MM.1S (cell line): Measurements from ENCODE around the gene RNF130.

Source experiments
- DNase-seq: peaks from one replicate; pipeline ENCODE4 v3.0.0-alpha.2; 2015
- H2AFZ ChIP-seq: fragments of 300-600 bp; sonication (generic); 2 replicates; pipeline ENCODE4 v1.6.0; 2016; ENCODE audit warnings: antibody characterized with exemption, low read length
- H3F3A ChIP-seq: fragments of 300-600 bp; sonication (generic); 2 replicates; pipeline ENCODE4 v1.6.1; 2016; ENCODE audit warnings: mild to moderate bottlenecking, antibody characterized with exemption, low read length, moderate library complexity, mixed read lengths; ENCODE audit not compliant: insufficient read depth
- H3K27ac ChIP-seq: fragments of 300-600 bp; sonication (generic); 2 replicates; pipeline ENCODE4 v1.5.1; 2016; ENCODE audit warnings: mild to moderate bottlenecking, low read length
- H3K27me3 ChIP-seq: fragments of 300-600 bp; sonication (generic); replicated peaks from 2 replicates; pipeline ENCODE4 v1.6.0; 2016; ENCODE audit warnings: low read length; ENCODE audit not compliant: insufficient read depth
- H3K36me3 ChIP-seq: fragments of 300-600 bp; sonication (generic); replicated peaks from 2 replicates; pipeline ENCODE4 v1.6.1; 2016; ENCODE audit warnings: mild to moderate bottlenecking, low read length, mixed read lengths; ENCODE audit not compliant: insufficient read depth
- H3K4me1 ChIP-seq: fragments of 300-600 bp; sonication (generic); 2 replicates; pipeline ENCODE4 v1.6.1; 2016; ENCODE audit warnings: low read length, mixed read lengths
- H3K4me2 ChIP-seq: fragments of 300-600 bp; sonication (generic); 2 replicates; pipeline ENCODE4 v1.6.0; 2016; ENCODE audit warnings: low read depth, low read length
- H3K4me3 ChIP-seq: fragments of 300-600 bp; sonication (generic); 2 replicates; pipeline ENCODE4 v1.5.1; 2016; ENCODE audit warnings: low read length, mixed read lengths
- H3K79me2 ChIP-seq: fragments of 300-600 bp; sonication (generic); 2 replicates; pipeline ENCODE4 v1.6.1; 2016; ENCODE audit warnings: mixed run types, low read length, mixed read lengths
- H3K9ac ChIP-seq: fragments of 300-600 bp; sonication (generic); 2 replicates; pipeline ENCODE4 v1.6.1; 2016; ENCODE audit warnings: low read length, mixed read lengths
- H3K9me2 ChIP-seq: fragments of 300-600 bp; sonication (generic); replicated peaks from 2 replicates; pipeline ENCODE4 v1.6.1; 2016; ENCODE audit warnings: mild to moderate bottlenecking, low read length, mixed read lengths; ENCODE audit not compliant: insufficient read depth
- H3K9me3 ChIP-seq: fragments of 300-600 bp; sonication (generic); replicated peaks from 2 replicates; pipeline ENCODE4 v1.6.1; 2016; ENCODE audit warnings: mild to moderate bottlenecking, low read length, mixed read lengths; ENCODE audit not compliant: insufficient read depth
- H4K20me1 ChIP-seq: fragments of 300-600 bp; sonication (generic); 2 replicates; pipeline ENCODE4 v1.6.1; 2016; ENCODE audit warnings: mild to moderate bottlenecking, low read length, moderate library complexity, mixed read lengths; ENCODE audit not compliant: insufficient read depth
- CTCF ChIP-seq: fragments of 300-600 bp; sonication (generic); IDR thresholded peaks from 2 replicates; pipeline ENCODE4 v1.5.1; 2016; ENCODE audit warnings: antibody characterized with exemption, low read length, mixed read lengths
- EZH2 ChIP-seq: fragments of 300-600 bp; sonication (generic); optimal IDR thresholded peaks from 2 replicates; pipeline ENCODE3; 2017; ENCODE audit warnings: low read depth, mild to moderate bottlenecking, antibody characterized with exemption, low read length, mixed read lengths
- EZH2phosphoT487 ChIP-seq: fragments of 300-600 bp; sonication (generic); IDR thresholded peaks from 2 replicates; pipeline ENCODE4 v1.6.1; 2018; ENCODE audit warnings: antibody characterized with exemption, low read length

The RNF130 gene

GRCh38 chr5:180026734-180027458, 44.7 kb downstream of the RNF130 start:
- no peaks in the 10 kb centered on the region for H4K20me1 ChIP-seq
- TF ChIP-seq EZH2 (no peak), EZH2phosphoT487 (no peak), CTCF (no peak)
- H3K9ac ChIP-seq, result no peak overlapping the region
- H3K4me2 ChIP-seq, result 0 out of 2 replicates have a peak overlapping the region, but pooled peaks have one; percentile 7
- H3F3A ChIP-seq, result no peaks in the 10 kb centered on the region
- no peaks in the 10 kb centered on the region for H3K9me2 ChIP-seq
- H3K79me2 ChIP-seq, result no peaks in the 10 kb centered on the region
- peaks cover 13% of the 10 kb centered on the region; the same call in 1 of the 2 replicates for H3K4me1 ChIP-seq
- no peaks in the 10 kb centered on the region for H3K9me3 ChIP-seq
- H3K36me3 ChIP-seq, result no peaks in the 10 kb centered on the region
- peak overlapping the region; percentile 37; the same call in 1 of the 2 replicates for H3K27ac ChIP-seq
- H3K27me3 ChIP-seq, result no peaks in the 10 kb centered on the region
- no peak overlapping the region for H3K4me3 ChIP-seq
- DNase-seq, result peak; percentile 15
- H2AFZ ChIP-seq, result peak overlapping the region; percentile 21; the same call in 1 of the 2 replicates

GRCh38 chr5:180026320-180026719, 45.2 kb downstream of the RNF130 start:
- TF ChIP-seq EZH2, result no peak
- TF ChIP-seq CTCF, result no peak
- TF ChIP-seq EZH2phosphoT487, result no peak
- H3K9me3 ChIP-seq, result no peaks in the 10 kb centered on the region
- H3F3A ChIP-seq, result no peaks in the 10 kb centered on the region
- no peaks in the 10 kb centered on the region for H3K27me3 ChIP-seq
- H3K4me3 ChIP-seq, result no peak overlapping the region
- no peaks in the 10 kb centered on the region for H3K36me3 ChIP-seq
- H3K4me1 ChIP-seq, result peaks cover 13% of the 10 kb centered on the region; the same call in 1 of the 2 replicates
- H3K27ac ChIP-seq, result peak overlapping the region; percentile 37; the same call in 1 of the 2 replicates
- H3K9me2 ChIP-seq, result no peaks in the 10 kb centered on the region
- H3K4me2 ChIP-seq, result no peak overlapping the region
- H4K20me1 ChIP-seq, result no peaks in the 10 kb centered on the region
- H3K79me2 ChIP-seq, result no peaks in the 10 kb centered on the region
- H3K9ac ChIP-seq, result no peak overlapping the region
- DNase-seq, result peak; percentile 60
- H2AFZ ChIP-seq, result no peak overlapping the region

GRCh38 chr5:180021900-180022299, 49.7 kb downstream of the RNF130 start:
- Histone ChIP-seq H3K79me2 (no peaks in the 10 kb centered on the region), H4K20me1 (no peaks in the 10 kb centered on the region)

More at GRCh38 chr5:180021900-180022299, 49.7 kb downstream of the RNF130 start:
- DNase-seq, result no peak
- Histone ChIP-seq H3K9me2 (no peaks in the 10 kb centered on the region), H3K9me3 (no peaks in the 10 kb centered on the region), H3K4me1 (peaks cover 11% of the 10 kb centered on the region; the same call in 1 of the 2 replicates), H3K4me3 (no peak overlapping the region), H2AFZ (no peak overlapping the region), H3K27ac (no peak overlapping the region), H3K9ac (no peak overlapping the region), H3K27me3 (no peaks in the 10 kb centered on the region), H3F3A (no peaks in the 10 kb centered on the region), H3K36me3 (no peaks in the 10 kb centered on the region), H3K4me2 (no peak overlapping the region)
- TF ChIP-seq EZH2phosphoT487 (no peak), EZH2 (no peak), CTCF (no peak)
